Measurements from ENCODE around the gene MAP3K5.
A peak's percentile ranks its signal among the peaks of the same experiment; 100 is the strongest.

The MAP3K5 gene

GRCh38 chr6:136654086-136654485 is 138.2 kb downstream of the MAP3K5 start:
- DNase-seq (ENCODE audit: low read depth in 2 of 2, low spot score in 1 of 2) = no peak

DNA sequence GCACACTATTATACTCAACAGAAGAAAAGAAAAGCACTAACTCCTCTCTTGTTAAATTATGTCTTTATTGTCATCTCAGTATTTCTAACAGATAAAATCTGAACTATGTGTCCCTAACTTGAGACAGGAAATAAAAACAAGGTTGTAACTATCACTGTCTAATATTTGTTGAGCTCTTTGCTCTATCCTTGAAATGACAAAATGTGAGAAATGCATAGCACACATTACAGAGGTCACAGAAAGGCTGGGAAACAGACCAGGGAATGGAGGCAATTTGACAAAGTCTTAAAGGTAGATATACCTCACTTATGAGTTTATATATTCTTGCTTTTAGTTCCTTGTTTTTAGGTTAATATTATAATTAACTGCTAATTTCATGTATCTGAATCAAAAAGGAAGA is 139.6 kb downstream of the MAP3K5 start:
- no peak for DNase-seq (ENCODE audit: low read depth in 2 of 2, low spot score in 1 of 2)

- no peak for DNase-seq (ENCODE audit: low read depth in 2 of 2, low spot score in 1 of 2)
These were observed 140.3 kb downstream of the MAP3K5 start for GRCh38 chr6:136651982-136652381.

- DNase-seq (ENCODE audit: low read depth in 2 of 2, low spot score in 1 of 2) = no peak
These were observed 144.9 kb downstream of the MAP3K5 start for GRCh38 chr6:136647363-136647852.

GRCh38 chr6:136646377-136646776 is 145.9 kb downstream of the MAP3K5 start:
- no peak for DNase-seq (ENCODE audit: low read depth in 2 of 2, low spot score in 1 of 2)

DNA sequence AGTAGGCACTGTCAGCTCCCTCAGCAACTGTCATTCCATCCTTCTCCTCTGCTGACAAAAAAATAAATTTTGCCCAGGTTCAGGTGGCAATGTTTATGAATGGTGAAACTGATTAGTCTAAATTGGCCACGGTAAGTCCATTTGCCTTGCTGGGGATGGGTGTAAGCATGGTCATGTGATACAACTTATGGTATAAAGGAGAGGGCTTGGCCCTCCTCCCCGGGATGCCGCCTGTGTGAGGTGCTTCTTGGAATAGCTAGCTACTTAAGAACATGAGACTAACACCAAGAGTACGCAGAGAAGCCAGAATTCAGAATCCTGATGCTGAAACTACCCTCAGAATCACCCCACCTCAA is 147.7 kb downstream of the MAP3K5 start:
- no peak for DNase-seq (ENCODE audit: low read depth in 2 of 2, low spot score in 1 of 2)

GRCh38 chr6:136643850-136644596 is 148.3 kb downstream of the MAP3K5 start:
- DNase-seq (ENCODE audit: low read depth in 2 of 2, low spot score in 1 of 2) = peak; percentile 57 to 70

DNA sequence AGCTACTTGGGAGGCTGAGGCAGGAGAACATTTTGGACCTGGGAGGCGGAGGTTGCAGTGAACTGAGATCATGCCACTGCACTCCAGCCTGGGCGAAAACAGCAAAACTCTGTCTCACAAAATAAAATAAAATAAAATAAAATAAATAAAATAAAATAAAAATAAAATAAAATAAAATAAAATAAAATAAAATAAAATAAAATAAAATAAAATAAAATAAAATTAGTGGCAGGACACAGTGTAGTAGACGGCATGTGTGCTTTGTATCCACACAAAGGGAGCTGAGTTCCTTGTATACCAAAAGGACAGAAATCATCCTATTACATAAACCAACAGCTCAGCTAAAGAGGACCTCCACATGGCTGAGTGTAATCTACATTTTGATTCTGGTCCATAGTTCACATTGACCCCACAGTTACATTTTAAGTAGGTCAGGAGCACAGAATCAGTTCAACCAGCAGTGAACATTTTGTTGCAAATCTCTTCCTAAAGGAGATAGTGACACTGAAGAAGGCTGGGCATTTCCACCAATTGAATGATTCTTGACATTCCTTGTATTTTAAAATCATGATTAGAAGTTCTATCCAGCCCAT is 150.3 kb downstream of the MAP3K5 start:
- DNase-seq (ENCODE audit: low read depth in 2 of 2, low spot score in 1 of 2) = no peak

DNA sequence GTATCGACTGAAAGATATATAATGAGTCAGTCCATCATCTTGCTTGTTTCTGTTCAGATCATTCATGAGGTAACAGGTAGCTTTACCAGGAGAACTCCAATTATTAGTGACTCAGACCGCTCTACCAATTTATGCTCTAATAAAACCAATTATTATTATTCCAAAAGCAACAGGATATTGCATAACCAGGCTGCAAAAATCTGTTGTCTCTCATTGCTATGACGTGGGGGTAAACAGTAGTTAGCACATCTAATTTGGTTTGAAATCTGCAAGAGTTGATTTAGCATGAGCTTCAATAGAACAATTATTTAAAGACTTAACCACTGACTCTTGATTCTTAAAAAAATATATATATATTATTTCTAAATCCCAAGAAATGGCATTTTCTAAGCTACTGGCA is 151.1 kb downstream of the MAP3K5 start:
- no peak for DNase-seq (ENCODE audit: low read depth in 2 of 2, low spot score in 1 of 2)

DNA sequence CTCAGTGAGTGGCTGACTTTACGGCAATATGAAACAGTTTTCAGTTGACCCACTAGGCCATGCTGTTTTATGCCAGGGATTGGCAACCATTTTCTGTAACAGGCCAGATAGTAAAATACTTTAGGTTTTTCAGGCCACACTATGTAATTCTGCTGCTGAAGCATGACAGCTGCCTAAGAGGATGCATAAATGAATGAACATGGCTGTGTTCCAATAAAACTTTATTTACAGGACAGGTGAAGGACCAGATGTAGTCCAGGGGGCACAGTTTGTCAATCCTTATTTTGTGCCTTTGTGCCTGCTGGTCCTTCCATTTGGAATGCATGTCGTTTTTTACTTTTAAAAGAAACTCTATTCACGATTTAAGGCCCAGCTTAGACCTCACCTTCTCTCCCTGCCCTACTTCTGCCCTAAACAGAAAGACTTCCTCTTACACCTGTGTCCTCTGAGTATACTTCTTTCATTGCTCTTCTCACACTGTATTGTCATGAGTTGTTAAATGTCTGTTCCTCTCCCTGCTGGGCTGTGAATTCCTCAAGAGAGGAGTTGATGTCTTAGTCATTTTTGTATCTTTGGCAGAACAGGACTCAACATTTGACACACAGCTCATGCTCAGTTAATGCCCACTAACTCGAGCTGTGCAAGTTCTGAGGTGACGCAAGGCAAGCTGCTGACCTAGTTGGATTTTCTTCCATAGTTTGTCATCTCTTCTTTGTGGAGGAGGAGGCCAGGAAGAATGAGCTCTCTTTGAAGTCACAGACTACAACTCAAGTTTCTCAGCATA is 152.0 kb downstream of the MAP3K5 start:
- no peak for DNase-seq (ENCODE audit: low read depth in 2 of 2, low spot score in 1 of 2)

DNA sequence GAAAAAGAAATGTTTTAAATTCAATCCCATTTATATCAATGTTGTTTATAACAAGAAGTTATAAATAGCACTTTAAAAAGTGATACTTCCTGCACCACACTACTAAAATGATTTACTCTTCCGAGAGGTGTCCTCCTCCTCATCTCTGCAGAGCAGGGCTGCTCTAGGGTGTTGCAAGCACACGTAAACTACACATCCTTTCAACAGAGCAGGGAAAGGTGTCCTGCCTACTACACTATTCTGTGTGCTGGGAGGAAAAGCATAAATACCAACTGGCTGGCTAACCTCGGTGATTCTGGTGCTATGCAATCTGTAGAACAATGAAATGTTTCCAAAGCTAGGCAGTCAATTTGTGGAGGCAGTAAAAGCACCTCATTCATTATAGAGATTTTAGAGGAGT is 152.6 kb downstream of the MAP3K5 start:
- DNase-seq (ENCODE audit: low read depth in 2 of 2, low spot score in 1 of 2) = no peak

- DNase-seq (ENCODE audit: low read depth in 2 of 2, low spot score in 1 of 2) = no peak
These were observed 156.7 kb downstream of the MAP3K5 start for GRCh38 chr6:136635615-136636014.

GRCh38 chr6:136633355-136633754 is 158.9 kb downstream of the MAP3K5 start:
- no peak for DNase-seq (ENCODE audit: low read depth in 2 of 2, low spot score in 1 of 2)

- no peak for DNase-seq (ENCODE audit: low read depth in 2 of 2, low spot score in 1 of 2)
These were observed 163.3 kb downstream of the MAP3K5 start for GRCh38 chr6:136628996-136629395.

DNA sequence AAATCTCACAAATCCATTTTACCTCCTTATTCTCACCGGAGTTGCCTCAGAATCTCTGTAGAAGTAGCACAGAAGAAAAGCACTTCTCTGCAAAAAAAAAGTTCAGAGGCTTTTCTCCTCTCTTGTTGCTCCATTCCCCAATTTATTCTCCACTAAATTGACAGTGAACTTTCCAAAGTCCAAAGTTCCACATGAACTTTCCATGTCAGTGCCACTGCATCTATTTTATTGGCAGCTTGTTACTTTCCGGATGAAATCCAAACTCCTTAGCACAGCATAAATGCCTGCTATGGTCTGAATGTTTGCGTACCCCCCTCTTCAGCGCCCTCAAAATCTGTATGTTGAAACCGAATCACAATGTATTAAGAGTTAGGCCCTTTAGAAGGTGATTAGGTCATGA is 165.1 kb downstream of the MAP3K5 start:
- DNase-seq (ENCODE audit: low read depth in 2 of 2, low spot score in 1 of 2) = no peak

DNA sequence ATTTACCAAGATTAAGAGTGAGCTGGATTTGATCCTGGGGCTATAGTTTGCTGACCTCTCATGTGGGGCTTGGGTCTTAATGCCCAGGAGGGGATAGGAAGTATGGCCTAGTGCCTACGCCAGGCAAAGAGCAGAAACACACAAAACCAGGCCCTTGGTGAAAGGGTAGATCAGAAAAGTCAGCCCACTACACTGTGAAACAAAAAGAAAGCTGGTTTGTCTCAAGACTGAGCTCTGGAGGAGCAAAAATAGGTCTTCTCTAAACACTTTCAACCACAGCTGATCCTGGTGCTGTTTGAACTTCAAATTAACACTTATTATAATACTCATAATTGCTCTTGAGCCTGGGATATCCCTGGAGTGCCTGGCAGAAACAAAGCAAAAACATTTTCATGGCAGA is 167.0 kb downstream of the MAP3K5 start:
- no peak for DNase-seq (ENCODE audit: low read depth in 2 of 2, low spot score in 1 of 2)

DNA sequence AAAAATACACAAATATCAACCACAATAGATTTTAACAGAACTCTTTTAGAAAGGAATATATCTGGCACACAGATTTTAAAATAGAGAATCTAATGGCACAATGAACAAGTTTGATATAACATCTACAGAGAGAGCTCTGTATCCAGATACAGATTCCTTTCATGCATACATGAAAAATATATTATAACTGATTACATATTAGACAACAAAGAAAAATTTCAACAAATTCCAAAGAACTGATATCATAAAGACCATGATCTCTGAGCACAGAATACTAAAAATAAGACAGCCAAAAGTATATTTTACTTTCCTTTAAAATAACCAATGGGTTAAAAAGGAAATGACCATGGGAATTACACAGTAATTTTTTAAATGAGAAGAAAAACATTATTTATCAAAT is 167.9 kb downstream of the MAP3K5 start:
- DNase-seq (ENCODE audit: low read depth in 2 of 2, low spot score in 1 of 2) = no peak

- DNase-seq (ENCODE audit: low read depth in 2 of 2, low spot score in 1 of 2) = no peak
These were observed 174.2 kb downstream of the MAP3K5 start for GRCh38 chr6:136618086-136618485.

DNA sequence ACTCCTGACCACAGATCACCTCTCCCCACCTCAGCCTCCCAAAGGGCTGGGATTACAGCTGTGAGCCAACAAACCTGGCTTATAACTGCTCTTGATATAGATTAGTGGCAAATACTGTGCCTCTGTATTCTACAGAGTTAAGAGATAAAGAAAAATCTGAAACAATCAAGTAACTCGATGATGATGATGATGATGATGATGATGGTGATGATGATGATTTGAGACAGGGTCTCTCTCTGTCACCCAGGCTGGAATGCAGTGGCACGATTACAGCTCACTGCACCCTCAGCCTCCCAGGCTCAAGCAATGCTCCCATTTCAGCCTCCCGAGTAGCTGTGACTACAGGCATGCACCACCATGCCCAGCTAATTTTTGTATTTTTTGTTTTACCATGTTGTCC is 175.8 kb downstream of the MAP3K5 start:
- no peak for DNase-seq (ENCODE audit: low read depth in 2 of 2, low spot score in 1 of 2)

- no peak for DNase-seq (ENCODE audit: low read depth in 2 of 2, low spot score in 1 of 2)
These were observed 177.3 kb downstream of the MAP3K5 start for GRCh38 chr6:136614994-136615393.

DNA sequence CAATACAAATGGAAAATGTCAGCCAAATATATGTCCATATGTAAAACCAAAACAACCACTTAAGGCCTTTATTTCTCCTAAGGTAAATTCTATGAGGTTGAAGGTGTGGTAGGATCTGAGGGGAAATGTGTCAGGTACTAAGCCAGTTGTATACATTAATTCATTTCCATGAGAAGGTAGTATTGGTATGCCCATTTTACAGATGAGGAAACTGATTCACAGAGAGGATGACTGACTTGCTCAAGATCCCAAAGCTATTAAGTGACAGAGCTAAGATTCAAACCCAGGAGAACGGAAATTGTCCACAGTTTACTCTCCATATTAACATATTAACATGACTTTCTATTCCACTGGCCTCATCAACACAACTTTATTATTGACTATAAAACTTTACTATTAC is 177.9 kb downstream of the MAP3K5 start:
- DNase-seq (ENCODE audit: low read depth in 2 of 2, low spot score in 1 of 2) = no peak

- no peak for DNase-seq (ENCODE audit: low read depth in 2 of 2, low spot score in 1 of 2)
These were observed 178.8 kb downstream of the MAP3K5 start for GRCh38 chr6:136613477-136613876.
